IPS-20b (cell line): ENCODE data around the gene SLC25A48.

Experiments used
- H3K27ac ChIP-seq: one replicate; pipeline ENCODE4 v1.5.1; 2013; ENCODE audit warnings: low read length
- H3K27me3 ChIP-seq: 2 replicates; pipeline ENCODE4 v1.6.1; 2013; ENCODE audit warnings: mild to moderate bottlenecking, low read length, inconsistent platforms; ENCODE audit not compliant: insufficient read depth
- H3K36me3 ChIP-seq: 2 replicates; pipeline ENCODE4 v1.6.1; 2013; ENCODE audit warnings: low read depth, mild to moderate bottlenecking, inconsistent platforms, low read length, moderate library complexity; ENCODE audit not compliant: insufficient read depth
- H3K4me1 ChIP-seq: 2 replicates; pipeline ENCODE4 v1.6.1; 2013; ENCODE audit warnings: mild to moderate bottlenecking, control low read depth, inconsistent platforms, low read length, moderate library complexity; ENCODE audit not compliant: insufficient read depth
- H3K4me3 ChIP-seq: 2 replicates; pipeline ENCODE4 v1.5.1; 2013; ENCODE audit warnings: mild to moderate bottlenecking, low read length, inconsistent platforms
- H3K9ac ChIP-seq: 2 replicates; pipeline ENCODE4 v1.6.1; 2013; ENCODE audit warnings: low read depth, mild to moderate bottlenecking, inconsistent platforms, low read length, moderate library complexity
- H3K9me3 ChIP-seq: 2 replicates; pipeline ENCODE4 v1.6.1; 2013; ENCODE audit warnings: mild to moderate bottlenecking, low read depth, low read length, inconsistent platforms; ENCODE audit not compliant: insufficient read depth

SLC25A48 gene

DNA sequence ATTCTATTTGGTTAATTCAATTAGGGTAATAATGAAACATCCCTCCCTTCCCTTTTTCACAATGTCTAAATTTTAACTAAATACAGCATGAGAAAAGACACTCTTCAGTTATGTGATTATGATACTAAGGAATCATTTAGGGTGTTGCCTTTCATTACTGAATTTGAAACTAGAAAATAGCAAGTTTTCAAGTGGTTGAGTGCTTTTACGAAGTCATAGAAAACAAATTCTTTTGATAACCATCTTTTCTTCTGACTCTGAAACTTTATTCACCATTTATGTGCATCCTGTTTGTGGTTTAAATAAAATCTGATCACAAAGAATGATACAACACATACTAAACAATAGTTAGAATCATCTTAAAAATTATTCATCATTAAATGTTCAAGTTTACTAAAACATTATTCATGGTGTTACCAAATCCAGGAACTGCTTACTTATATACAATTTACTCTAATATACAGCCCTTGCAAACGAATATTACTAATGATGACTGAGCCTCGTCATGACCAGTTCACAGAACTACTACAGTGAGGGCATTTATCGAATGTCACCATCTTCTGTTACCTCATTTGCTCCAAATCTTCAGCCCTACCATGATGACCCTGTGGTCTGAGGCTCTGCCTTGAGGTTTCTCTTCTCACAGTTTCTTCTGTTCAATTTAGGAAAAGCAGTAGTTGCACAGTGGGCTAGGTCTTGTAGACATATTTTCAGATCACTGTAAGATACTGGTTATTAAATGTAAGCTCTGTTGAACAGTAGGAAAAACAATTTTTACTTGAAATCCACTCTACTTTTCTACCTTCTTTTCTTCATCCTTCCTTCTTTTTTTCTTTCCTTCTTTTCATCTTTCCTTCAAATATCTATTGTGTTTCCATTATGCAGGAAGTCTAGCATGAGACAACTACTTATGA, 79.5 kb downstream of the SLC25A48 start:
- no peak overlapping the region for H3K9ac ChIP-seq
- no peaks in the 10 kb centered on the region for H3K9me3 ChIP-seq
- no peaks in the 10 kb centered on the region for H3K4me1 ChIP-seq
- H3K4me3 ChIP-seq, result no peak overlapping the region
- H3K36me3 ChIP-seq, result no peaks in the 10 kb centered on the region
- H3K27ac ChIP-seq, result no peak overlapping the region
- H3K27me3 ChIP-seq, result peaks cover 30% of the 10 kb centered on the region; the same call in 1 of the 2 replicates

DNA sequence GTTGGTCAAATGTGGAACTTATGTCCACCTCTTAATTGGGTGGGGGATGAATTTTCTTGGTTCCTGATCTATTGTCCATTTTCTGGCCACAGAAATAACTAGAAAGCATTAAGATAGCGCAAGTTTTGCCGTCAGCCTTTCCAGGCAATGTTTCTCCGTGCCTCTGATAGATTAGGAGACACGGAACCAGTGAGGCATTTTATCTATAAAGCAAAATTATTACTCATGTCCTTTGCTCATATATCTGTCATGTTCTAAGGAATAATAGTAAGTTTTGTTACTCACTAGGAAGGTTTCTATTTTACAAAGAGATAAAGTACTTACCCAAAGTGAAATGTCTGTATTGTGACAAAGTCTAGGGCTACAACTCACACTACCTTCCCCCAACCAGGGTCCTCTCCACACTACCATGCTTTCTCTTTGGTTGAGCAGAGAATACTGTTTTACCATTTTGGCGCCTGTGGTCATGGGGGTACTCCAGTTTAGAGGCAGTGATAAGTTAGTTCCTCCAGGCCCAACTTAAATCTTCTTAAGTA, 81.1 kb downstream of the SLC25A48 start:
- Histone ChIP-seq H3K9me3 (no peaks in the 10 kb centered on the region), H3K36me3 (no peaks in the 10 kb centered on the region), H3K4me1 (no peaks in the 10 kb centered on the region), H3K27me3 (peaks cover 23% of the 10 kb centered on the region; the same call in 1 of the 2 replicates), H3K4me3 (no peak overlapping the region), H3K9ac (no peak overlapping the region), H3K27ac (no peak overlapping the region)

DNA sequence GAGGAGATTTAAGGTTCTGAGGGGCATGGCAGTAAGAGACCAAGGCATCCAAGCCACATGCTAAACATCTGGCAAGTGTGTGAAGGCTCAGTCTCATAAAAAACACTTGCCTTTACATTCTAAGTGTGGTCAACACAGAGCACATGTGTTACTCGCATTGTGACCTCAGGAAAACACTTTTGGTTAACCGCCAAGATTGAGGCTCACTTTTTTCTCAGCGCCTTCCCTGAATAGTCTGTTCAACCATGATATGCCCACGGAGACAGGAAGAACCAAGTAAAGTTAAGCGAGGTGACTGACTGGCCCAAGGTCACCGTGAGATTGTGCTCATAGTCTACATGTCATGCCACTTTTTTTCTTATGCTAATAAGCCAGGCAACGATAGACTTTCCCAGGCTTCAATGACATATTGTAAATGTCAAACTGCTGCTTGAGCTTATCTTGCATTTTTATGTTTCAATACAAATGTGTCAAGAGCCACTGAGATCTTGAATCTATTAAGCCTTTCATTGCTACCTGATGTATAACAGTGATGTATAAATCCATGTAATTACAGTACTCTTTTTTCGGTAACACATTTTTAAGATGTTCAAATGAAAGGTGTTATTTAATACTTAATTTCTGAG, 82.3 kb downstream of the SLC25A48 start:
- Histone ChIP-seq H3K27ac (no peak overlapping the region), H3K4me1 (no peaks in the 10 kb centered on the region), H3K9me3 (no peaks in the 10 kb centered on the region), H3K4me3 (no peak overlapping the region), H3K9ac (no peak overlapping the region), H3K36me3 (no peaks in the 10 kb centered on the region), H3K27me3 (peaks cover 21% of the 10 kb centered on the region; the same call in 1 of the 2 replicates)

DNA sequence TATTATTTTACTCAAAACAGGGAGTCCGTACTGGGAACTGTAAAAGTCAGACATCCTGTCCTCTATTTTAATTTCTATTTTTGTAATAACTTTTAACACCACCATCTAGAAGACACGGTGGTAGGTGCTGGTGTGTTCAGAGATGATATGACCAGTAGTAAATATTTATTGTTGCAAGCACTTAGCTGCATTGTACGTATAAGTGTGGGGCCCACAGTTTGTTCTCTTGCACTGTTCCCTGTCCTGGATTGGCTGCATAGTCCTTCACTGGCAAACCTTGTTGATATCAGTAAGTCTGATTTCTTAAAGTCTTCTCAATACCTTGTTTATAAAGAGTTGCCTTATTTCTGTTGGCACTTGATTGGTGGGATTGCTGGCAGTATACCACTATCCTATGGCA, 85.7 kb downstream of the SLC25A48 start:
- Histone ChIP-seq H3K27ac (no peak overlapping the region), H3K36me3 (no peaks in the 10 kb centered on the region), H3K9ac (no peak overlapping the region), H3K9me3 (no peaks in the 10 kb centered on the region), H3K4me3 (no peak overlapping the region), H3K4me1 (no peaks in the 10 kb centered on the region), H3K27me3 (peaks cover 27% of the 10 kb centered on the region; the same call in 1 of the 2 replicates)

DNA sequence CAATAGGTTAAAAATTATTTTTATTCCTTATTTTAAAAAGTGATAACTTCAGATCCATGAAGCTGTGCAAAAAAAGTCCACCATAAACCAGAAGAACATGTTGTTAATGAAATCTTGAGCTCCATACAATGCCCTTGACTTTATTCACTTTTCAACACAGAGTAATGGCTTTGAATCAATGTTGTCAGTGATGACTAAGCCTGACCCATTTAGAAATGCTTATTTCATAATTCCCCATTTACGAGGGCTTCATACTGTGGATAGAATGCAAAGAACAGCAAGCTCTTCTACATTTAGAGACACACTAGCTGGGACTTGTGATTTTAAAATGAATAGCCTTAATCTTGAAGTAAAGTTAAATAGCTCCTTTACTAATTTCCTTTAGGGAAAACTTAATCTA, 86.9 kb downstream of the SLC25A48 start:
- no peak overlapping the region for H3K9ac ChIP-seq
- no peaks in the 10 kb centered on the region for H3K36me3 ChIP-seq
- H3K27me3 ChIP-seq, result peaks cover 34% of the 10 kb centered on the region
- no peak overlapping the region for H3K27ac ChIP-seq
- H3K4me3 ChIP-seq, result no peak overlapping the region
- H3K4me1 ChIP-seq, result no peaks in the 10 kb centered on the region
- no peaks in the 10 kb centered on the region for H3K9me3 ChIP-seq

DNA sequence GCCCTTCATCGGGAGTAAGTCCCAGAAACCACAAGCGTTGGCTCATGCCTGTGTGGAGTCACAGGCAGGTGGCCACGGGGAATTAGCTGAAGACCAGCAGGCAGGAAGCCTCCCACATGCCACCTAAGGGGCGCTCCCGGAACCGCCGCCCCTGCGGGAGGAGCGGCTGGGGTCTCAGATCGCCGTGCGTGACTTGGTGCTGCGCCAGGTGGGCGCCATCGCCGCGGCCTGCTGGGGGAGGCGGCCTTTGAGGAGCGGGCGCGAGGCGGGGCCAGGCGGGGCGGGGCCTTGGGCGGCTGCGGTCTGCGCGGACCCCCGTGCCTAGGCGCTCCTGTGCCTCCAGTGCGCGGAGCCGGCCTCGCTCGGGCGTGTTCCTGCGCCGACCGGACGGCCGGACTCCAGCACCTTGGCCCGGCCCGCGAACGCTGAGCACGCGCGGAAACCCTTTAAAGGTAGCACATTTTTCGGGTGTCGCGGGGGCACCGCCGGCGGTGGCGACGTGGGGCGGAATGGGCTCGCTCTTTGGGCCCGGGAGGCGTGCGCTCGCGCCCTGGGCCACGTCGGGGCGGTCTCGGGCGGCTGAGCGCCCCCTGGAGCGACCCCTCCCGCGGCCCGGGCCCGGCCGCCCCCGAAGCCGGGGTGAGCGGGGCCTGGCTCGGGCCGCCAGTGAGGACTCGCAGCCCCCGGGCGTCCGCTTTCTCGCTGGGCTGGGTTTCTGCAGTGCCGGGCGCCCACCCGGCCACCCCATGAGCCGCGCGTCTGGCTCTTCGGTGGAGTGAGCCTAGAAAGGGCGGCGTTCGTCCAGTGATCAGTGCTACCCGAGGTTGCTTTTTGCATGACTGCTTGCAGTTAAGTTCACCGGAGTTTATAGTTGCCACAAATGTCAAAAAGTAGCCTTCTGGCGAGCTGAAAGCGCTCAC, 95.8 kb downstream of the SLC25A48 start:
- peak overlapping the region; percentile 58 for H3K4me3 ChIP-seq
- H3K36me3 ChIP-seq, result no peaks in the 10 kb centered on the region
- H3K27ac ChIP-seq, result no peak overlapping the region
- peaks cover 77% of the 10 kb centered on the region for H3K27me3 ChIP-seq
- H3K4me1 ChIP-seq, result no peaks in the 10 kb centered on the region
- no peaks in the 10 kb centered on the region for H3K9me3 ChIP-seq
- H3K9ac ChIP-seq, result 0 out of 2 replicates have a peak overlapping the region, but pooled peaks have one; percentile 11

DNA sequence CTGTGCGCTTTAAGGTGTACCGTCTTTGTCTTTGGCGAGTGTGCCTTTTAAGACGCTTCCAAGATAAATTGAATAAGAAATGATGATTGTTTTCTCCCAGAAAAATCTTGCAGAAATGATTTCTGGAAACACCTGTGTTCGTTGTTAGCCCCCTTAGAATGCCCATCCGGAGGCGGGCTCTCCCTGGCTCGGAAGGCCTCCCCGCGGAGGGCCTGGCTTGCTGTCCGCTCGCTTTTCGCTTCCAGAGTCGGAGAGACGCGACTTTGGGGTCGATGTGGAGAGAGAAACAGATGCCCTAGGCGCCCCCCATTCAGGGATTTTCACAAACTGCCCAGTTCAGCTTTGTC, 96.5 kb downstream of the SLC25A48 start:
- Histone ChIP-seq H3K27me3 (peaks cover 72% of the 10 kb centered on the region), H3K36me3 (no peaks in the 10 kb centered on the region), H3K9me3 (no peaks in the 10 kb centered on the region), H3K4me3 (peak overlapping the region; percentile 58), H3K27ac (no peak overlapping the region), H3K9ac (no peak overlapping the region), H3K4me1 (no peaks in the 10 kb centered on the region)

DNA sequence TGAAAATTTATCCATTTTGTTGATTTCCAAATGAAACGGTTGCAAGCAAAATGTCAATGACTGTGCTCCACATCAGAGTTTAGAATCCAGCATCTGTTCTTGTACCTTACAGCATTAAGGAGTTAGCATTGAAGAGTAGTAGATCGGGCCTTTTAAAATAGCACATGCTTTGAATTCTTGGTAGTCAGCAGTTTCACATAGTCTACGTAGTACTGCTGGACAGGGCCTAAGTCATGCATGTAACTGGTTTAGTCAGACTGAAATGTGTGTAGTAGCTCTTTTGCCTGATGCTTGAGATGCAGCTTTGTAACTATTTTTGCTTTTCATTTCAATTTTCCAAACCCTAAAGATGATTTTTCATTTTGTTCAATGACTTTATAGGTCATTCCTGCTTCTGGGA, 100.5 kb downstream of the SLC25A48 start:
- Histone ChIP-seq H3K9ac (no peak overlapping the region), H3K27ac (no peak overlapping the region), H3K27me3 (peaks cover 37% of the 10 kb centered on the region), H3K4me3 (no peak overlapping the region), H3K36me3 (no peaks in the 10 kb centered on the region), H3K9me3 (no peaks in the 10 kb centered on the region), H3K4me1 (no peaks in the 10 kb centered on the region)

DNA sequence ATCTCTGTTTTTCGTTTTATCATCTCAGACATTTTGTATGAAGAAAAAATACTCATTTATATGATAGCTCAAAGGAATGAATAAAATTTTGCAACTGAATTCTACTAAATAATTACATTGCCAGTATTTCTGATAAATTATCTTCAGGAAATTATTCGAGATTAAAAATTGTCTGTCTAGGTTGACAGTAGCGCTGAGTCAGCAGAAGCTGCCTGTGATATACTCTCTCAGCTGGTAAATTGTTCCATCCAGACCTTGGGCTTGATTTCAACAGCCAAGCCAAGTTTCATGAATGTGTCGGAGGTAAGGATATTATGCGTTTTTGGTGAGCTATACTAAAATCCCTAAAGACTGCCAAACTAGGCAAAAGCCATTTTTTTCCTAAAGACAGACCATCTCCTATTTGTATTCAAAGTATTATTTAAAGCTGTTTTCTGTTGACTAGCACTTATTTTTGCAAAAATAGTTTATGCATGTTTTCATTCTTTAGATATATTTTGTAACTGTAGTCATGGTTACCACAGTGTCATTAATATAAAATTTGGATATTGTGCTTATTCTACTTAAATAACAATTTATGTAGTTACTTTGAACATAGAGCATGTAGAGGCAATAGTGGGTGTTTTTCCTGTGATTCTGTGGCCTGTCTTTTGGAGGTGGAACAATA, 102.9 kb downstream of the SLC25A48 start:
- H3K27me3 ChIP-seq, result peaks cover 13% of the 10 kb centered on the region

More for the DNA sequence above, 102.9 kb downstream of the SLC25A48 start:
- H3K4me3 ChIP-seq, result no peak overlapping the region
- no peak overlapping the region for H3K9ac ChIP-seq
- H3K9me3 ChIP-seq, result no peaks in the 10 kb centered on the region
- no peaks in the 10 kb centered on the region for H3K4me1 ChIP-seq
- no peak overlapping the region for H3K27ac ChIP-seq
- no peaks in the 10 kb centered on the region for H3K36me3 ChIP-seq
